Caco-2 (cell line): Measurements from ENCODE around the gene DMRTB1. TPM values are rescaled to one million over a fixed set of nuclear protein-coding genes. Genes with fewer than 3 reads are reported as not detected.
A peak's percentile ranks its signal among the peaks of the same experiment; 100 is the strongest.

Source experiments
- BruUV-seq: library from RNA; stranded (reverse); fragments of 400-500 nt; replicated peaks from 2 replicates; lab custom pipeline; 2021; lab: Mats Ljungman, UMichigan
- CTCF ChIA-PET: fragments of 300-600 bp; sonication (Branson Sonifier 250); formaldehyde crosslinking; loops from one replicate; lab custom pipeline; 2022; ENCODE audit warnings: antibody characterized with exemption; lab: Charles Lee
- POLR2A ChIA-PET: fragments of 300-600 bp; sonication (Branson Sonifier 250); formaldehyde crosslinking; loops from one replicate; lab custom pipeline; 2022; ENCODE audit warnings: antibody characterized with exemption; lab: Charles Lee
- DNase-seq, 2 experiments: peaks; one replicate each; pipeline versions ENCODE4 v3.0.0 to v3.0.0-alpha.2; 2020 to 2022
- H3K27me3 ChIP-seq: replicated peaks from 2 replicates; pipeline ENCODE4 v1.6.0; 2011; ENCODE audit warnings: low read length; ENCODE audit not compliant: control insufficient read depth, insufficient read depth
- H3K36me3 ChIP-seq: 2 replicates; pipeline ENCODE4 v1.5.1; 2011; ENCODE audit warnings: low read length; ENCODE audit not compliant: control insufficient read depth, insufficient read depth
- H3K4me1 ChIP-seq: fragments of 250-450 bp; sonication (Bioruptor Pico); 2 replicates; pipeline ENCODE4 v1.5.1; 2020; ENCODE audit warnings: mild to moderate bottlenecking
- H3K4me3 ChIP-seq: 2 replicates; pipeline ENCODE4 v1.5.1; 2011; ENCODE audit warnings: low read depth, mild to moderate bottlenecking, control low read depth, low read length
- H3K9me3 ChIP-seq: fragments of 250-450 bp; sonication (Bioruptor Pico); 2 replicates; pipeline ENCODE4 v1.5.1; 2020; ENCODE audit warnings: mild to moderate bottlenecking, moderate library complexity
- H3K27ac Mint-ChIP-seq: one replicate; pipeline ENCODE4 v1.8.0; 2022; ENCODE audit warnings: mixed read lengths; ENCODE audit not compliant: unreplicated experiment
- H3K27me3 Mint-ChIP-seq: one replicate; pipeline ENCODE4 v1.8.0; 2022; ENCODE audit warnings: mixed read lengths; ENCODE audit not compliant: insufficient read depth, unreplicated experiment
- H3K36me3 Mint-ChIP-seq: one replicate; pipeline ENCODE4 v1.8.0; 2022; ENCODE audit warnings: mild to moderate bottlenecking, mixed read lengths; ENCODE audit not compliant: insufficient read depth, unreplicated experiment
- H3K4me1 Mint-ChIP-seq: one replicate; pipeline ENCODE4 v1.8.0; 2022; ENCODE audit warnings: low read depth, mixed read lengths; ENCODE audit not compliant: unreplicated experiment
- H3K4me3 Mint-ChIP-seq: one replicate; pipeline ENCODE4 v1.8.0; 2022; ENCODE audit warnings: mild to moderate bottlenecking, moderate library complexity, mixed read lengths; ENCODE audit not compliant: unreplicated experiment
- H3K9me3 Mint-ChIP-seq: one replicate; pipeline ENCODE4 v1.8.0; 2022; ENCODE audit warnings: mixed read lengths; ENCODE audit not compliant: unreplicated experiment
- CTCF ChIP-seq, 2 experiments: fragments of 200-600 bp in 1 of 2; IDR thresholded peaks; 1 replicate in 1 of 2; 2 replicates in 1 of 2; pipeline versions ENCODE4 v1.5.1 to v1.8.0; 2011 to 2022; ENCODE audit warnings: antibody characterized with exemption in 1 of 2, control low read depth in 1 of 2, inconsistent platforms in 1 of 2, low read depth in 1 of 2, low read length in 1 of 2, mild to moderate bottlenecking in 1 of 2, moderate library complexity in 1 of 2; ENCODE audit not compliant: insufficient read depth in 1 of 2, severe bottlenecking in 1 of 2, unreplicated experiment in 1 of 2
- intact Hi-C: fragments of 100-400 bp; cut with micrococcal nuclease; formaldehyde crosslinking; loops from one replicate; pipeline ENCODE4 v1.10.0; 2022; ENCODE audit not compliant: unreplicated experiment
- total RNA-seq: library from RNA; stranded (reverse); gene quantifications from 2 replicates; pipeline ENCODE4 v1.2.3, GENCODE V29; 2022

The DMRTB1 gene
- total RNA-seq, 1 experiment from 2014 or later = not detected

GRCh38 chr1:53484705-53485477, 25.7 kb downstream of the DMRTB1 start:
- no TSS peak for BruUV-seq
- intact Hi-C loops = loop anchor here (1.0 to 5.0 kb wide), 4 partner anchors 87 to 197 kb away; no protein-coding TSS in a partner anchor
- Histone ChIP-seq H3K4me3 (no peak overlapping the region), H3K36me3 (no peaks in the 10 kb centered on the region), H3K9me3 (no peaks in the 10 kb centered on the region), H3K4me1 (no peaks in the 10 kb centered on the region), H3K27me3 (no peaks in the 10 kb centered on the region)
- H3K4me1 Mint-ChIP-seq = no peaks in the 10 kb centered on the region
- ChIA-PET POLR2A (no interaction called here), CTCF (interaction anchor here (0.8 to 2.1 kb wide), 5 partner anchors 34 to 198 kb away, joined by 3 to 10 read pairs (median 7); no protein-coding TSS in a partner anchor)
- H3K9me3 Mint-ChIP-seq = no peaks in the 10 kb centered on the region
- no peak overlapping the region for H3K4me3 Mint-ChIP-seq
- peaks cover 5% of the 10 kb centered on the region for H3K36me3 Mint-ChIP-seq
- no peak for TF ChIP-seq CTCF (IDR thresholded peaks at IDR 0.05; ENCODE audit: insufficient read depth in 1 of 2, low read depth in 1 of 2, low read length in 1 of 2, severe bottlenecking in 1 of 2, unreplicated experiment in 1 of 2)
- no peak for DNase-seq
- peaks cover 18% of the 10 kb centered on the region for H3K27me3 Mint-ChIP-seq
- H3K27ac Mint-ChIP-seq = no peak overlapping the region

GRCh38 chr1:53485478-53486394, 26.5 kb downstream of the DMRTB1 start:
- H3K27ac Mint-ChIP-seq = no peak overlapping the region
- no peaks in the 10 kb centered on the region for H3K4me1 Mint-ChIP-seq
- Histone ChIP-seq H3K36me3 (no peaks in the 10 kb centered on the region), H3K27me3 (no peaks in the 10 kb centered on the region; the same call in 1 of the 2 replicates), H3K4me3 (no peak overlapping the region), H3K9me3 (no peaks in the 10 kb centered on the region), H3K4me1 (no peaks in the 10 kb centered on the region)
- peaks cover 5% of the 10 kb centered on the region for H3K36me3 Mint-ChIP-seq
- DNase-seq = peak; percentile 68 to 81
- peak; percentile 74 to 81 for TF ChIP-seq CTCF (IDR thresholded peaks at IDR 0.05; ENCODE audit: insufficient read depth in 1 of 2, low read depth in 1 of 2, low read length in 1 of 2, severe bottlenecking in 1 of 2, unreplicated experiment in 1 of 2)
- no peaks in the 10 kb centered on the region for H3K9me3 Mint-ChIP-seq
- CTCF ChIA-PET = interaction anchor here (0.7 to 2.1 kb wide), 9 partner anchors 33 to 197 kb away, joined by 3 to 10 read pairs (median 4); no protein-coding TSS in a partner anchor
- BruUV-seq = no TSS peak
- POLR2A ChIA-PET = no interaction called here
- intact Hi-C loops = loop anchor here (1.0 to 5.0 kb wide), 4 partner anchors 87 to 197 kb away; no protein-coding TSS in a partner anchor
- H3K27me3 Mint-ChIP-seq = peaks cover 18% of the 10 kb centered on the region
- H3K4me3 Mint-ChIP-seq = no peak overlapping the region
